WERI-Rb-1 (cell line): ENCODE data around the gene PPP2R2C.
A peak's percentile ranks its signal among the peaks of the same experiment; 100 is the strongest.

Source experiments
- DNase-seq: peaks from one replicate; pipeline ENCODE4 v3.0.0-alpha.2; 2020
- H3K27ac ChIP-seq: fragments of 250-450 bp; sonication (Bioruptor Pico); 2 replicates; pipeline ENCODE4 v1.5.1; 2020; ENCODE audit warnings: mild to moderate bottlenecking, moderate library complexity
- H3K27me3 ChIP-seq: fragments of 250-450 bp; sonication (Bioruptor Pico); 2 replicates; pipeline ENCODE4 v1.5.1; 2021; ENCODE audit warnings: mild to moderate bottlenecking, low read depth, moderate library complexity; ENCODE audit not compliant: insufficient read depth, severe bottlenecking
- H3K36me3 ChIP-seq: fragments of 250-450 bp; sonication (Bioruptor Pico); 2 replicates; pipeline ENCODE4 v1.5.1; 2020; ENCODE audit warnings: mild to moderate bottlenecking, moderate library complexity
- H3K4me3 ChIP-seq: 2 replicates; pipeline ENCODE4 v1.5.1; 2011; ENCODE audit warnings: low read depth, mild to moderate bottlenecking, control low read depth, low read length
- H3K9me3 ChIP-seq: fragments of 250-450 bp; sonication (Bioruptor Pico); 2 replicates; pipeline ENCODE4 v1.5.1; 2021; ENCODE audit warnings: mild to moderate bottlenecking, moderate library complexity; ENCODE audit not compliant: severe bottlenecking
- CTCF ChIP-seq: IDR thresholded peaks from 2 replicates; pipeline ENCODE4 v1.5.1; 2011; ENCODE audit warnings: low read depth, mild to moderate bottlenecking, control low read depth, inconsistent platforms, low read length

PPP2R2C gene

DNA sequence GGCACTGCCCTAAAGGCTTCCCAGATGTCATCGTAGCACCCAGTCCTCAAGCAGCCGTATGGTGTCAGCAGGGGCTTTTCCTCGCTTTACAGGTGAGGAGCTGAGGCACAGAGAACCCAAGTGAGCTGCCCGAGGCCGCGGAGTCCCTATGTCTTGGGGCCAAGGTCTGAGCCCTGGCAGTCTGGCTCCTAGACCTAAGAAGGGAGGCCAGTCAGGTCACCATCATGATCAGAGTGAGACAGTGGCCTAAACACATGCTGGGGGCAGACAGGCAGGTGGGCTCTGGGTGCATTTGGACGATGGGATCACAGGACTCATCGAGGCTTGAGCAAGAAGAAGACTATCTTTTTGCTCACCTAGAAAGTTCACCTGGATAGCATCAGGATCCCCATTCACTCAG is 107.8 kb downstream of the PPP2R2C start:
- Histone ChIP-seq H3K27ac (no peak overlapping the region), H3K27me3 (no peaks in the 10 kb centered on the region), H3K9me3 (no peaks in the 10 kb centered on the region), H3K4me3 (no peak overlapping the region), H3K36me3 (no peaks in the 10 kb centered on the region)
- no peak for TF ChIP-seq CTCF
- DNase-seq: no peak

- no peak overlapping the region for H3K4me3 ChIP-seq
- DNase-seq: no peak
These were observed 108.3 kb downstream of the PPP2R2C start for GRCh38 chr4:6364146-6364545.

DNA sequence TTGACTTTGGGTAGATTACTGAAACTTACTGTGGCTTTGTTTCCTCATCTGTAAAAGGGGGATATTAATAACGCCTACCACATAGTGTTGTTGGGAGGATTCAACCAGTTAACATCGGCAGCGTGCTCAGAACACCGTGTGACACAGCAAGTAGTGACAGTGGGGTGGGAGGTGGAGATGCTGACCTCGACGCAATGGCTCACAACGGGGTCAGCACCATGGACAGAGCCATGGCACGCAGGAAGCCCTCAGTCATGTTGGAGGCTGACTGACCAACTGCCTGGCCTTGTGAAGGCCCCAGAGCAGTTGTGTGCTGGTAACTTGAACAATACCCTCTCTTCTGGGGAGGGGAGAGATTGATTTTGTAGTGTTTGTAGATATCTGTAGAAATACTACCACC is 109.5 kb downstream of the PPP2R2C start:
- H3K36me3 ChIP-seq: no peaks in the 10 kb centered on the region
- H3K9me3 ChIP-seq: no peaks in the 10 kb centered on the region
- no peak overlapping the region for H3K27ac ChIP-seq
- H3K27me3 ChIP-seq: no peaks in the 10 kb centered on the region
- TF ChIP-seq CTCF: no peak
- DNase-seq: no peak
- no peak overlapping the region for H3K4me3 ChIP-seq

More at GRCh38 chr4:6364146-6364545, 108.3 kb downstream of the PPP2R2C start:
- Histone ChIP-seq H3K27me3 (no peaks in the 10 kb centered on the region), H3K36me3 (no peaks in the 10 kb centered on the region), H3K9me3 (no peaks in the 10 kb centered on the region), H3K27ac (no peak overlapping the region)
- TF ChIP-seq CTCF: no peak

DNA sequence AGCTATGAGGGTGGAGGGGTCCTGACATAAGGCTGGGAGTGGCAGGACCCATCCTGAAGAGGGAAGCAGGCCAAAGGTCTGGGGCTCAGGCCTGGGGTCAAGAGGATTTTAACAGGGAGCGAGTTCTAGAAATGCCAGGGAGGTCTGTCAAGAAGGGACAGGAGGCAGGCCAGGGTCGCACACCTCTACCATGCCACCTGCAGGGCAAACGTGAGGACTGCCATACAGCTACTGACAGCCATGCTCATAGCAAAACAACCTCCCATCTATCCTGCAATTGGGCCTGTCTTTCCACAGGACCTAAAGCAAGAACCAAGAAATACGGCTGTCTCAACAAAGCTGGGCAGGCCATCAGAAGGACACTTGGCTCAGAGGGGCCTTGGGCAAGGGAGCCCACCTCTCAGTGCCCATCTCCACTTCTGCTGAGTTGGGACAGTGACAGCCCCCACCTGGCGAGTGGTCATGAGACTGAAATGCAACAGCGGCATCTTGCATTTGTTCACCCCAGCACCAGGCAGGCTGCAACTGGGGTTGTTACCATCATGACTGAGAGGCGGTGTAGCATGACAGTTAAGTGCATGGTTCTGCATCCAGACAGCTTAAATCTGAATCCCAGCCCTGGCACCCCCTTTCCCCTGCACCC is 110.0 kb downstream of the PPP2R2C start:
- TF ChIP-seq CTCF: peak; percentile 89
- DNase-seq: peak; percentile 58
- Histone ChIP-seq H3K36me3 (no peaks in the 10 kb centered on the region), H3K4me3 (no peak overlapping the region), H3K27me3 (no peaks in the 10 kb centered on the region), H3K27ac (no peak overlapping the region), H3K9me3 (no peaks in the 10 kb centered on the region)

GRCh38 chr4:6361076-6361784 is 111.2 kb downstream of the PPP2R2C start:
- TF ChIP-seq CTCF: no peak
- DNase-seq: no peak
- Histone ChIP-seq H3K9me3 (no peaks in the 10 kb centered on the region), H3K36me3 (no peaks in the 10 kb centered on the region), H3K27ac (no peak overlapping the region), H3K27me3 (no peaks in the 10 kb centered on the region), H3K4me3 (no peak overlapping the region)
